HG03097 (cell line): Measurements from ENCODE around the gene PAEP.

Source experiments
- ATAC-seq: cut with Tn5 transposase; IDR thresholded peaks from one replicate; pipeline ENCODE4 v1.9.1; 2021; ENCODE audit not compliant: unreplicated experiment, low FRiP score

The PAEP gene

GRCh38 chr9:135590486-135591079 is 29.0 kb downstream of the PAEP start:
- no peak for ATAC-seq

- ATAC-seq: no peak
Observed at GRCh38 chr9:135591506-135592330, 30.2 kb downstream of the PAEP start.

GRCh38 chr9:135592331-135592590 is 30.7 kb downstream of the PAEP start:
- no peak for ATAC-seq

- ATAC-seq: no peak
Observed at GRCh38 chr9:135592625-135593024, 31.1 kb downstream of the PAEP start.

- no peak for ATAC-seq
Observed at GRCh38 chr9:135596211-135596610, 34.7 kb downstream of the PAEP start.

GRCh38 chr9:135600296-135600817 is 38.8 kb downstream of the PAEP start:
- no peak for ATAC-seq

- no peak for ATAC-seq
Observed at GRCh38 chr9:135601988-135602387, 40.4 kb downstream of the PAEP start.

GRCh38 chr9:135602789-135603481 is 41.4 kb downstream of the PAEP start:
- no peak for ATAC-seq

GRCh38 chr9:135604437-135605237 is 43.1 kb downstream of the PAEP start:
- no peak for ATAC-seq

GRCh38 chr9:135605238-135605781 is 43.8 kb downstream of the PAEP start:
- ATAC-seq: no peak

GRCh38 chr9:135606885-135607259 is 45.3 kb downstream of the PAEP start:
- no peak for ATAC-seq

GRCh38 chr9:135607401-135608293 is 46.1 kb downstream of the PAEP start:
- no peak for ATAC-seq

- ATAC-seq: no peak
Observed at GRCh38 chr9:135608294-135608998, 46.9 kb downstream of the PAEP start.

GRCh38 chr9:135608999-135609317 is 47.4 kb downstream of the PAEP start:
- no peak for ATAC-seq

GRCh38 chr9:135609366-135609955 is 47.9 kb downstream of the PAEP start:
- ATAC-seq: no peak

GRCh38 chr9:135610290-135611141 is 49.0 kb downstream of the PAEP start:
- no peak for ATAC-seq

GRCh38 chr9:135611142-135611874 is 49.8 kb downstream of the PAEP start:
- ATAC-seq: no peak
